ENCODE results near the gene RASGRF2.

RASGRF2 gene

DNA sequence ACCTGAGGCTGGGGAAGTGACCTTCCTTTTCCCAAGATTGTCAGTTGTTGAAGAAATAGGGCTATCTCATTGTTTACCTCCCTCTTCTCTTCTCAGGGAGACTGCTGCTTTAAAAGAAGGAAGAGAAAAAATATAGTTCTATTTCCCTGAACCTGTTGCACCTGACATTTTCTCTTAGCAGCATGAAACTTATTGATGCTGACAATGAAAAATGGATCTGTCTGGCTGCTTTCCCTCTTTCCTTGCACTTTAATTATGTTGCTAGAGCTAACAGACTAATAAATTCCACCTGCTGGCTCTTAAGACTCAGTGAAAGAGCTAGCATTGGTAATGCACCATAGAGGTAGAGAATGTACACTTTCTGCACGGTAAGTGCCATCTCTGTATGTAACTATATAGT is 266.8 kb downstream of the RASGRF2 start:
- DNase-seq (ENCODE audit: low read depth) = no peak
- no peak overlapping the region for H3K4me3 ChIP-seq (ENCODE audit: low read depth, low read length)
- no peak for TF ChIP-seq CTCF (IDR thresholded peaks at IDR 0.05; ENCODE audit: low read depth, low read length, missing control alignments)
- in situ Hi-C loops (cut with HindIII; ENCODE audit: low sequenced_read_pairs) = no loop called here

- TF ChIP-seq CTCF (IDR thresholded peaks at IDR 0.05; ENCODE audit: low read depth, low read length, missing control alignments) = no peak
- in situ Hi-C loops (cut with HindIII; ENCODE audit: low sequenced_read_pairs) = no loop called here
- DNase-seq (ENCODE audit: low read depth) = no peak
- H3K4me3 ChIP-seq (ENCODE audit: low read depth, low read length) = no peak overlapping the region
Observed at GRCh38 chr5:81228084-81228483, 267.9 kb downstream of the RASGRF2 start.

DNA sequence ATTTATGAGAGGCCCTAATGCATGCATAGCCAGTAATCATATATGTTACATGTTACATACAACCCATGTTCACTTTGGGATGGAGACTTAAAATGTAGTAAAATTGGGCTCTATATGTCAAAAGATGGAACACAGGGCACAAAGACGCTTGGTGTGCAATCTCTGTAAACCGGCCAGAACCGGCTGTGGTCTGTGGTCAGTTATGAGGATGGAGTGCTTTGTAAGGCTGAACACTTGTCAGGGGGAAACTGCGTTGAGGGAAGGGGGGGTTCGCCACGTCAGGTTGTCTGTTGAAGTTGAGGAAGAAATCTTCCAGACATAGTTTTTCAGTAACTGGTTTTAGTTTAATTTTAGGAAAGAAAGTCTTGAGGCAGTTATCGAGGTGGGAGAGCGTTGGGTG is 270.3 kb downstream of the RASGRF2 start:
- DNase-seq (ENCODE audit: low read depth) = no peak
- no peak for TF ChIP-seq CTCF (IDR thresholded peaks at IDR 0.05; ENCODE audit: low read depth, low read length, missing control alignments)
- no peak overlapping the region for H3K4me3 ChIP-seq (ENCODE audit: low read depth, low read length)
- in situ Hi-C loops (cut with HindIII; ENCODE audit: low sequenced_read_pairs) = no loop called here

DNA sequence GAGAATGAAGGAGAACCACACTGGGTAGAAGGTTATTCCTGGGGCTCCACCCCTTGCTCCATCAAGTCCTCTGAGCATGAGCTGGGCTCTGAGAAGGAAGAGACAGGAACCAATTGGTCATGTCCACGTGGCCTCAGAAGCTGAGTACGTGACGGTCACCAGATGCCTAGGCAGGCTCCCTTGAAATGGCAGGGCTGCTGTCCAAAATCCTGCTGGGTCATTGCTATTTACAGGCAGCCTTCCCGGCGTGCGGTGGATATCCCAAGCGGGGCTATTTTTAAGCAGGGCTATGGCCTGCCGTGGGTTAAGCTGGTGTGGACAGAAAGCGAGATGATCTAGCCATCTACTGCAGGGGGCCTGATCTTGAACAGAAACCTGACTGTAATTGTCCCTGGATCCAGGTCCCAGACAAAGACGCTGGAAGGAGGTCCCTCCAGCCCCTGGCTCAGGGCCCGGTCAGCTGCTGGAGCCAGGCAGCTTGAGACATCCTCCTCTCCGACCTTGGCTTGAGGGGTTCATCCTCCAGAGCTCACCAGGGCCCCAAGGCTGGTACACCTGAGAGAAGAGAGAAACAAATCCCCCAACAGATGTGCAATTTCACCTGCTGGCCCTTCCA is 272.4 kb downstream of the RASGRF2 start:
- no peak for DNase-seq (ENCODE audit: low read depth)
- in situ Hi-C loops (cut with HindIII; ENCODE audit: low sequenced_read_pairs) = no loop called here
- no peak for TF ChIP-seq CTCF (IDR thresholded peaks at IDR 0.05; ENCODE audit: low read depth, low read length, missing control alignments)
- no peak overlapping the region for H3K4me3 ChIP-seq (ENCODE audit: low read depth, low read length)

DNA sequence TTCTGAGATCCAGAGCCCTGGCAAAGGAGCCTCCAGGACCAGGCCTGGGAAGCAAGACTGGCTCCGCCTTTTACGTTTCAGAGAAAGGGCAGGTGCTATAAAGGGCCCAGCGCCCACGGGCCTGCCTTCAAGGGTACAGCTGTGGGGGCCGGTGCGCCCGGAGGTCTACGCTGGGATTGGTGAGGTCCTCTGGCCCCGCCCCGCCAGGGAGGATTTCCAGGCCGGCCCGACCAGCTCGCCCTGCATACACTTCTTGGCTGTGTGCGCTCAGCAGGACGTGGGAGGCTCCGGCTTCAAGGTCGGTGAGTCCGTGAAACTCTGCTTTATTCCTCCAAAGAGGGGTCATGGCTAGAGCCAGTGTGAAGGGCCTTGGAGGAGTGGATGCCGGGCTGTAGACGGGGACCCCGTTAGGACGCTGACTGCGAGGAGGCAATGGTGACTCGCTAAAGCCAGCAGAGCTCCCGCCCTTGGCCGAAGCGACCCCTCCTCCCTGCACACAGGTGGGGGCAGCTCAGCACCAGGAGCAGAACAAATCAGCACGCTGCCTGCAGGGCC is 273.0 kb downstream of the RASGRF2 start, which contains the start of gene CKMT2:
CKMT2 (plus strand) TSS at position 243 of the 555 bp plus-strand sequence. CDS start 17,811 bp downstream, outside the sequence.
- DNase-seq (ENCODE audit: low read depth) = no peak
- in situ Hi-C loops (cut with HindIII; ENCODE audit: low sequenced_read_pairs) = no loop called here
- TF ChIP-seq CTCF (IDR thresholded peaks at IDR 0.05; ENCODE audit: low read depth, low read length, missing control alignments) = no peak
- peak within 1 kb of the TSS; percentile 16 for H3K4me3 ChIP-seq (ENCODE audit: low read depth, low read length)

DNA sequence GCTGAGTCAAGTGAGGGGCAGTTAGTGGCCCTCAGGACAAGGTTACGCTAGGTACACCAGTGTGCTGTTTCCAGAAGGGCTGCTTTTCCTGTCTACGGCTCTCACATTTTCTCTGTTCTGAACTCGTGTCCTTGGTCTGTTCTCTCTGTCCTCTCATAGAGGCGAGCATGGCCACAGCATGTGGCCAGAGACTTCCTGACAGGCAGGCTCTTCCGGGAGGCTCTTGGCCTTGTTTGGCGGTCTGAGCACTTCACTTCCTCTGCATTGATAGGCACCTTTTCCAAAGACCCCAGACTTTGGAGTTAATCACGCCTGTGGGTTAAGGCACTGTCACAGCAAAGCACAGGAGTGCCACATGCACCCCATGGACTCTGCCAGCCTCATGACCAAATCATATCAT is 274.1 kb downstream of the RASGRF2 start:
- no peak for DNase-seq (ENCODE audit: low read depth)
- no peak for TF ChIP-seq CTCF (IDR thresholded peaks at IDR 0.05; ENCODE audit: low read depth, low read length, missing control alignments)
- in situ Hi-C loops (cut with HindIII; ENCODE audit: low sequenced_read_pairs) = no loop called here
- no peak overlapping the region for H3K4me3 ChIP-seq (ENCODE audit: low read depth, low read length)
